ENCODE results near the gene ACSL1. TPM values are rescaled to one million over a fixed set of nuclear protein-coding genes. Genes with fewer than 3 reads are reported as not detected.
"Not testable (repeated sequence)": the region's sequence is repeated elsewhere in the genome, so short reads cannot be mapped to it uniquely, and the experiment has no call there.

The ACSL1 gene
- polyA plus RNA-seq, 1 donor from 2014 or later = 30.7 TPM

DNA sequence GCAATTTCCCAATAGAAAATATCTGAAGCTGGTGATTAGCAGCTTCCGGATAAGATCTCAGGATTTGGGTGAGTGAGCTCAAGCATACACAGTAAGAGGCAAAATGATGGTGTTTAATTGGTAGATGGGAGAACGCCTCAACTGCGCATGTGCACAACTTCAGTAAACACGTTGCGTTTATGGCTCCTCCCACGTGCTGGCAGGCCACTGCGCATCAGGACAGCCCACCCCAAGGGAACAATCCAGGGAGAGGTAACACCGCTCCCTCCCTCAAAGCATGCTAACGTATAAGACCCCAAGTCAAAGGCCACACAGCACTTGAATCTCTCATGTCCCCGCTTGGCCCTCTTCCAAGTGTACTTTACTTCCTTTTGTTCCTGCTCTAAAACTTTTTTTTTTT lies 81.5 kb downstream of the ACSL1 start:
- no peak for TF ChIP-seq MXI1 (conservative IDR thresholded peaks at IDR 0.05; ENCODE audit: poor library complexity, severe bottlenecking)
- TF ChIP-seq POLR2AphosphoS5 (IDR thresholded peaks at IDR 0.05) = no peak
- H4K20me1 ChIP-seq (ENCODE audit: insufficient read depth) = no peaks in the 10 kb centered on the region
- H3K36me3 ChIP-seq (ENCODE audit: insufficient read depth, low read length) = no peaks in the 10 kb centered on the region
- no peak overlapping the region for H3K4me3 ChIP-seq (ENCODE audit: low read length)
- no peaks in the 10 kb centered on the region for H3F3A ChIP-seq (ENCODE audit: insufficient read depth, low read length, poor library complexity, severe bottlenecking)
- H2AFZ ChIP-seq (ENCODE audit: low read depth, low read length) = no peak overlapping the region
- no peaks in the 10 kb centered on the region for H3K27me3 ChIP-seq (ENCODE audit: insufficient read depth, low read depth, low read length)
- H3K9ac ChIP-seq (ENCODE audit: low read length) = no peak overlapping the region
- H3K4me2 ChIP-seq (ENCODE audit: low read length) = no peak overlapping the region
- H3K9me3 ChIP-seq (ENCODE audit: low read length) = no peaks in the 10 kb centered on the region
- no peaks in the 10 kb centered on the region for H3K9me2 ChIP-seq (ENCODE audit: insufficient read depth, low read length)
- no peaks in the 10 kb centered on the region for H3K79me2 ChIP-seq (replicated peaks; ENCODE audit: insufficient read depth, low read length)
- H3K27ac ChIP-seq (ENCODE audit: low read length) = no peak overlapping the region

DNA sequence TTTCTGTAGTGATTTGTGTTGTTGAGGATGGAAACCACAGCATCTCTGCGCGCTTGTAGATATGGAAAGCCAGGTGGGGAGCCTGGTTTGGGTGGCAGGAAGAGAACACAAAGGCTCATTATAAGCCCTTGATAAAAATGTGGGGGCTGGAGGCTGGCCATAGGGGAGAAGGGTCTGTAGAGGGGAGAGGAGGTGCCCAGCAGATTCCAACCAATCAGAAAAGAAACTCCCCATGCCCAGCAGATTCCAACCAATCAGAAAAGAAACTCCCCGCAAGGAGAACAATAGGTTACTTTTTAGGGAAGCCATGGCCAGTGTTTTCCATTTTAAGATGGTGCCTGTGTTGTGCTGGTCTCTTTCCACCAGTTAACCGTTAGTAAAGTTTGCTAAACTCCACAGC lies 82.1 kb downstream of the ACSL1 start:
- no peak overlapping the region for H3K4me3 ChIP-seq (ENCODE audit: low read length)
- no peaks in the 10 kb centered on the region for H3K9me2 ChIP-seq (ENCODE audit: insufficient read depth, low read length)
- no peaks in the 10 kb centered on the region for H3F3A ChIP-seq (ENCODE audit: insufficient read depth, low read length, poor library complexity, severe bottlenecking)
- no peaks in the 10 kb centered on the region for H3K79me2 ChIP-seq (replicated peaks; ENCODE audit: insufficient read depth, low read length)
- no peaks in the 10 kb centered on the region for H4K20me1 ChIP-seq (ENCODE audit: insufficient read depth)
- H2AFZ ChIP-seq (ENCODE audit: low read depth, low read length) = no peak overlapping the region
- no peak overlapping the region for H3K27ac ChIP-seq (ENCODE audit: low read length)
- no peak overlapping the region for H3K4me2 ChIP-seq (ENCODE audit: low read length)
- no peaks in the 10 kb centered on the region for H3K36me3 ChIP-seq (ENCODE audit: insufficient read depth, low read length)
- no peaks in the 10 kb centered on the region for H3K27me3 ChIP-seq (ENCODE audit: insufficient read depth, low read depth, low read length)
- no peak overlapping the region for H3K9ac ChIP-seq (ENCODE audit: low read length)
- H3K9me3 ChIP-seq (ENCODE audit: low read length) = no peaks in the 10 kb centered on the region
- TF ChIP-seq POLR2AphosphoS5 (IDR thresholded peaks at IDR 0.05) = no peak
- TF ChIP-seq, protein P1, sequence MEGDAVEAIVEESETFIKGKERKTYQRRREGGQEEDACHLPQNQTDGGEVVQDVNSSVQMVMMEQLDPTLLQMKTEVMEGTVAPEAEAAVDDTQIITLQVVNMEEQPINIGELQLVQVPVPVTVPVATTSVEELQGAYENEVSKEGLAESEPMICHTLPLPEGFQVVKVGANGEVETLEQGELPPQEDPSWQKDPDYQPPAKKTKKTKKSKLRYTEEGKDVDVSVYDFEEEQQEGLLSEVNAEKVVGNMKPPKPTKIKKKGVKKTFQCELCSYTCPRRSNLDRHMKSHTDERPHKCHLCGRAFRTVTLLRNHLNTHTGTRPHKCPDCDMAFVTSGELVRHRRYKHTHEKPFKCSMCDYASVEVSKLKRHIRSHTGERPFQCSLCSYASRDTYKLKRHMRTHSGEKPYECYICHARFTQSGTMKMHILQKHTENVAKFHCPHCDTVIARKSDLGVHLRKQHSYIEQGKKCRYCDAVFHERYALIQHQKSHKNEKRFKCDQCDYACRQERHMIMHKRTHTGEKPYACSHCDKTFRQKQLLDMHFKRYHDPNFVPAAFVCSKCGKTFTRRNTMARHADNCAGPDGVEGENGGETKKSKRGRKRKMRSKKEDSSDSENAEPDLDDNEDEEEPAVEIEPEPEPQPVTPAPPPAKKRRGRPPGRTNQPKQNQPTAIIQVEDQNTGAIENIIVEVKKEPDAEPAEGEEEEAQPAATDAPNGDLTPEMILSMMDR (IDR thresholded peaks at IDR 0.05; ENCODE audit: poor library complexity, severe bottlenecking) = no peak
- TF ChIP-seq TAF1 (IDR thresholded peaks at IDR 0.05; ENCODE audit: low read depth) = no peak
- TF ChIP-seq RAD21 (conservative IDR thresholded peaks at IDR 0.05) = no peak
- TF ChIP-seq EZH2 (IDR thresholded peaks at IDR 0.05; ENCODE audit: borderline replicate concordance, insufficient read depth, low read length, poor library complexity, severe bottlenecking) = no peak
- TF ChIP-seq, protein P2, sequence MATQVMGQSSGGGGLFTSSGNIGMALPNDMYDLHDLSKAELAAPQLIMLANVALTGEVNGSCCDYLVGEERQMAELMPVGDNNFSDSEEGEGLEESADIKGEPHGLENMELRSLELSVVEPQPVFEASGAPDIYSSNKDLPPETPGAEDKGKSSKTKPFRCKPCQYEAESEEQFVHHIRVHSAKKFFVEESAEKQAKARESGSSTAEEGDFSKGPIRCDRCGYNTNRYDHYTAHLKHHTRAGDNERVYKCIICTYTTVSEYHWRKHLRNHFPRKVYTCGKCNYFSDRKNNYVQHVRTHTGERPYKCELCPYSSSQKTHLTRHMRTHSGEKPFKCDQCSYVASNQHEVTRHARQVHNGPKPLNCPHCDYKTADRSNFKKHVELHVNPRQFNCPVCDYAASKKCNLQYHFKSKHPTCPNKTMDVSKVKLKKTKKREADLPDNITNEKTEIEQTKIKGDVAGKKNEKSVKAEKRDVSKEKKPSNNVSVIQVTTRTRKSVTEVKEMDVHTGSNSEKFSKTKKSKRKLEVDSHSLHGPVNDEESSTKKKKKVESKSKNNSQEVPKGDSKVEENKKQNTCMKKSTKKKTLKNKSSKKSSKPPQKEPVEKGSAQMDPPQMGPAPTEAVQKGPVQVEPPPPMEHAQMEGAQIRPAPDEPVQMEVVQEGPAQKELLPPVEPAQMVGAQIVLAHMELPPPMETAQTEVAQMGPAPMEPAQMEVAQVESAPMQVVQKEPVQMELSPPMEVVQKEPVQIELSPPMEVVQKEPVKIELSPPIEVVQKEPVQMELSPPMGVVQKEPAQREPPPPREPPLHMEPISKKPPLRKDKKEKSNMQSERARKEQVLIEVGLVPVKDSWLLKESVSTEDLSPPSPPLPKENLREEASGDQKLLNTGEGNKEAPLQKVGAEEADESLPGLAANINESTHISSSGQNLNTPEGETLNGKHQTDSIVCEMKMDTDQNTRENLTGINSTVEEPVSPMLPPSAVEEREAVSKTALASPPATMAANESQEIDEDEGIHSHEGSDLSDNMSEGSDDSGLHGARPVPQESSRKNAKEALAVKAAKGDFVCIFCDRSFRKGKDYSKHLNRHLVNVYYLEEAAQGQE (IDR thresholded peaks at IDR 0.05; ENCODE audit: borderline replicate concordance) = no peak
- TF ChIP-seq MXI1 (conservative IDR thresholded peaks at IDR 0.05; ENCODE audit: poor library complexity, severe bottlenecking) = no peak
- TF ChIP-seq SMC3 (conservative IDR thresholded peaks at IDR 0.05; ENCODE audit: poor library complexity) = no peak
- no peak for TF ChIP-seq EP300 (conservative IDR thresholded peaks at IDR 0.05; ENCODE audit: poor library complexity, severe bottlenecking)

DNA sequence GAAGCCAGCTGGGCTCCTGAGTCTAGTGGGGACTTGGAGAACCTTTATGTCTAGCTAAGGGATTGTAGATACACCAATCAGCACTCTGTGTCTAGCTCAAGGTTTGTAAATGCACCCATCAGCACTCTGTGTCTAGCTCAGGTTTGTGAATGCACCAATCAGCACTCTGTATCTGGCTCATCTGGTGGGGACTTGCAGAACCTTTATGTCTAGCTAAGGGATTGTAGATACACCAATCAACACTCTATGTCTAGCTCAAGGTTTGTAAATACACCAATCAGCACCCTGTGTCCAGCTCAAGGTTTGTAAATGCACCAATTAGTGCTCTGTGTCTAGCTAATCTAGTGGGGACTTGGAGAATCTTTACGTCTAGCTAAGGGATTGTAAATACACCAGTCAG lies 84.1 kb downstream of the ACSL1 start:
- H3K36me3 ChIP-seq (ENCODE audit: insufficient read depth, low read length); H3K9ac ChIP-seq (ENCODE audit: low read length); H3K9me3 ChIP-seq (ENCODE audit: low read length); H4K20me1 ChIP-seq (ENCODE audit: insufficient read depth); H3K27ac ChIP-seq (ENCODE audit: low read length); H3K9me2 ChIP-seq (ENCODE audit: insufficient read depth, low read length); H3K4me3 ChIP-seq (ENCODE audit: low read length); H2AFZ ChIP-seq (ENCODE audit: low read depth, low read length); H3F3A ChIP-seq (ENCODE audit: insufficient read depth, low read length, poor library complexity, severe bottlenecking); H3K4me2 ChIP-seq (ENCODE audit: low read length); H3K27me3 ChIP-seq (ENCODE audit: insufficient read depth, low read depth, low read length); H3K79me2 ChIP-seq (replicated peaks; ENCODE audit: insufficient read depth, low read length): not testable (repeated sequence)
